ENCODE results near the gene RPS27.
A peak's percentile ranks its signal among the peaks of the same experiment; 100 is the strongest.
"Not testable (repeated sequence)": the region's sequence is repeated elsewhere in the genome, so short reads cannot be mapped to it uniquely, and the experiment has no call there.

The RPS27 gene

DNA sequence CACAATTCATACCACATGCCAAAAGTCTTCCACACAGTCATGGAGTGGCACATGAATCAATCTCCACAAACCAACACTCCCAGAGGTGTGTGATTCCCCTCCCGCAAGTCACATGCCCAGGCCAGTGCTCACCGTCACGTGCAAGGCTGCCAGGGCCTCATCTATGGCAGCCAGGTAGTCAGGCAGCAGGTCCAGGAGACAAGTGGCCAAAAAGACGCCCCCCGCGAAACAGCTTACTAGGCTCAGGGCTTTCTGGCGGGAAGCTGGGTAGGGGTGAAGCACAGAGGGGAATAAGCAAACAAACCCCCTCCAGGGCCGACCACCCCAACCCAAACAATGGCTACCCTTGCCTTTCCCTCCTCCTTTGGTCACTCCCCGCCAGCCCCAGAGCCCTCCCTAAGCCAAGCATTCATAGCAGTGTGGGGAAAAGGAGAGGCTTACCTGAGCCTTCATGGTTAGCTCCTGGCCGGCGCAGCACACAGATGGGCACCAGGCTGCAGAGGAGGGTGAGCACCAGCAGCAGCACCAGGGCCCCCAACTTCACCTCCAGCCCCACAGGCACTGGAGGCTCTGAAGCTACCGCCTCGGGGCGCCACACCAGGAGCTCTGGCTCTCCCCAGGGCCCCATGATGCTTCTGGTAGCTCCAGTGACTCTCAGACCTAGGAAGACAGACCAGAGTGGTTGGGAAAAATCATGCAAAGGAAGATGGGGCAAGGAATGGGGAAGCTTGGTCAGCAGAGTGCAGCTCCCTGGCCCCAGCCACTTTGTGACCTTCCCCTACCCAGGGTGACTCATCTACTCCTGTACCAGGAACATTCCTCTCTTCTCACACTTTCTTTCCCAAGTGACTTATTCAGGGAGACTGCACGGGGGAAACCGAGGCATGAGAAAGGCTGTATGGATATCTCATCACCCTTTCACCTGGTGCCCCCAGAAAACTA, 28.2 kb upstream of the RPS27 start:
- DNase-seq = no peak

DNA sequence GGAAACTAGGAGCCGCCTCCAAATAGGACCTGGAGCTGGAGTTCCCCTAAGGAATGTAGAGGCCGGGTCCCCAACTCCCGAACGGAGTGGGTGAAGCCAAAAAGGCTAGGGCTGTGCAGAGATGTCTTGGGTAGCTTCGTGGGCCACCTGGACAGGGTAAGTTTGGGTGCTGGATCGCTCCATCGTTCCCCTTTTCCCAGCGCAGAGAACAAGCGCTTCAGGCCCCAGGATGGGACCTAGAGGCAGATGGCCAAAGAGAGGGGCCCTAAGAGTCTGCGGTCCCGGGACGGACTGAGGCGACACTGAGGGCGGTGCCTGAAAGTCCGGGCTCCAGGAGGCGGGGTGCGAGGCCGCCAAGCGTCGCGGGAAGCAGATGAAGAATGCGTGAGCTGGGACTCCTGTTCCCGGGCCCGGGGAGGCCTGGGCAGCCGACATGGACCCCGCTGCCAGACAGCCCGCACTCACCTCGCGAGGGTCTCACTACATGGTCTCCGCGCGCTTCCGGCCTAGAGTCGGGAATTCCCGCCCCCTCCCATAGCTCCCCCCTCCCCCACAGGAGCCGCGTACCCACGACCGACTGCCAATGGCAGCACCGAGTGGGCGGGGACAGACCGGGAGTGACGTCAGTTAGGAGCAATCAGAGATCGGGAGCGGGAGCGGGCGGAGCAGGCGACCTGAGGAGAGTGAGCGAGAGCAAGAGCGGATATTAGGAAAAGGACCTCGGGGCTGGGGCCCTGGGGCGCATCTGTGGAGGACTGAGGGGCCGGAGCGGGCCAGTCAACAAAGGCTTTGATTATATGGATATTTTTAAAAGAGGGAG, 27.3 kb upstream of the RPS27 start, which contains the start of gene SLC39A1:
Gene SLC39A1 (minus strand): TSS at position 508 of the 820 bp plus-strand sequence. CDS start 822 bp downstream, outside the sequence.
- DNase-seq = peak; percentile 87

DNA sequence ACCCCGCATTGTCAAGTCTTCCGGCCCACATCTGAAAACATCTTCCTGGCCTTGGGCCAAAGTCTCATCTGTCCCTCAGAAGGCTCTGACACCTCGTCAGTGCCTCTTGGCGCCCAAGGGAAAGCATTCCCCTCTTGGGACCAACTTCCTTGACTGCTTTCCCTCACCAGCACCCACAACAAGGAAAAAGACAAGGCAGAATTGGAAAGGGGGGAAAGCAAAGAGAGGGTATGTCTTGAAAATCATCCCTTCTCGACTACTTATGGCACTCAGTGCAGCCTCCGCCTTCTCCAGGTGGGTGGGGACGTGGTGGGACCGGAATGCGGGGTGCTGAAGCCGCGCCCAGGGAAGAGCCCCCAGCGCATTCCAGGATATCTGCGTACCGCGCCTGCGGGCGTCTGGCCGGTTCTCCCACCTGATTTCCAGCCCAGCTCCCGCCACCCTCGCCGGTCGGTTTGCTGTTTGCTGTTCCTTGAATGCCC, 26.7 kb upstream of the RPS27 start:
- DNase-seq = no peak

- DNase-seq = peak; percentile 76
Measured at GRCh38 chr1:153967107-153967999, 23.2 kb upstream of the RPS27 start, which contains the start of gene CREB3L4. CREB3L4 (plus strand) TSS chr1:153967902; CDS start chr1:153968526, 624 bp downstream.

GRCh38 chr1:153968000-153968363, 22.6 kb upstream of the RPS27 start:
- DNase-seq = no peak

- DNase-seq = no peak
Measured at GRCh38 chr1:153968408-153968807, 22.2 kb upstream of the RPS27 start.

DNA sequence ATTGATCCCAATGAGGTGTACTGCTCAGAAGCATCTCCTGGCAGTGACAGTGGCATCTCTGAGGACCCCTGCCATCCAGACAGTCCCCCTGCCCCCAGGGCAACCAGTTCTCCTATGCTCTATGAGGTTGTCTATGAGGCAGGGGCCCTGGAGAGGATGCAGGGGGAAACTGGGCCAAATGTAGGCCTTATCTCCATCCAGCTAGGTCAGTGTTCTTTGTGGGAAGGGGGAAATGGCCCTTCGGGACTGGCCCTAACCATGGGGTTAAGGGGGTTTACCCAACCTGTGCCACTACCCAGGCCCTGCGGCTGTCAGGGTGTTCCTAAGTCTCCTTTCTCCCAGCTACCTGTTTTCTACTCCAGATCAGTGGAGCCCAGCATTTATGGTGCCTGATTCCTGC, 21.6 kb upstream of the RPS27 start:
- no peak for DNase-seq

DNA sequence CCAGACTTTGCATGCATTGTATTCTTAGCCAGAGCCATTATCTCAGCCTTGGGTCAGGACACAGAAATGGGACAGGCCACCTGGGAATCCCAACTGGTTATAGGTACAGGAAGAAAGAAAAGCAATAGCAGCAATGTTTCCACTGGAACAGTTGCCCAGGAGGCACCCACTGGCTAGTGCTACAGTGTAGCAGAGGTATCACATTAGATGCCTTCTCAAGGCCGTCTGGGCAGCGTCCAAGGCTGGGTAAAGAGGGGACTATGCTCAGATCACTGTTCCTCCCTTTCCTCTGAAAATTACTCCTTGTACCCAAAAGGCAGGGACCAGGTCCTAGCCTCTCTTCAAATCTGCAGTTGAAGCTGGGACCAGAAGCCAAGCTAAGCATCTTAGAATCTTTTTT, 20.2 kb upstream of the RPS27 start:
- no peak for DNase-seq

GRCh38 chr1:153973071-153973470, 17.5 kb upstream of the RPS27 start:
- DNase-seq = no peak

- DNase-seq = no peak
Measured at GRCh38 chr1:153973525-153973924, 17.0 kb upstream of the RPS27 start.

- DNase-seq = no peak
Measured at GRCh38 chr1:153976819-153977249, 13.7 kb upstream of the RPS27 start.

- no peak for DNase-seq
Measured at GRCh38 chr1:153977250-153978240, 13.0 kb upstream of the RPS27 start, which contains the start of gene JTB. JTB (minus strand) TSS chr1:153977674; CDS start chr1:153977252, 422 bp downstream.

- DNase-seq = no peak
Measured at GRCh38 chr1:153978274-153978909, 12.2 kb upstream of the RPS27 start.

- not testable (repeated sequence) for DNase-seq
Measured at GRCh38 chr1:153979091-153979490, 11.5 kb upstream of the RPS27 start.

- DNase-seq = not testable (repeated sequence)
Measured at GRCh38 chr1:153981735-153982134, 8.8 kb upstream of the RPS27 start.

DNA sequence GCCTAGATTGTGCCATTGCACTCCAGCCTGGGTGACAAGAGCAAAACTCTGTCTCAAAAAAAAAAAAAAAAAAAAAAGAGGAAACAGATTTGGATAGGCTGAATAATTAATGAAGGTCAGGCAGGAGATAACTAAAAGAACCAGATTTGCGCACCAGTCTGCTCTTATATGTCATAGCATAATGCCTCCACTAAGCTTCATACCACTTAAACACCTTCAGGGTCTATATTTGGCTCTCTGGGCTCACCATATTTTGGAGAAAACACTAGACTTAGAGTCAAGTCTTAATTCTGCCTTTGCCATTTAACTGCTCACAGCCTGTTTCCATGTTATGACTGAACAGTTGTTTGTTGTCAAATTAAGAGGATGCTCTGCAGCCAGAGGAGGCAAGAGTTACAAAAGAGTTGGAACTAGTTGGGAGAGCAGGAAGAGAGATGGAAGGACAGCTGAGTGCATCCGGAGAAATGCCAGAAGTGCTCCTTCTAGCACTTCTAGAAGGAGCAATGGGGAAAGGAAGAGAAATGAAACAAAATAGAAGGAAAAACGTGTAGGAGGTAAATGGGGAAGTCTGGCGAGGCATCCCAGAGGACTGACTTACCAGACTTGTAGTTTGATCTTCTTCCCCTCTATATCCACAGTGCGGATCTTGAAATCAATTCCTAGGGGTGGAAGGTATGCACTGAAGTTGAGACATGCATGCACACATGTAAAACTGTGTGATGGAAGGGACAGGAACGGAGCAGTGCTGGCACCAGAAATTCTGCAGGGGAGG, 6.3 kb upstream of the RPS27 start:
- no peak for DNase-seq

DNA sequence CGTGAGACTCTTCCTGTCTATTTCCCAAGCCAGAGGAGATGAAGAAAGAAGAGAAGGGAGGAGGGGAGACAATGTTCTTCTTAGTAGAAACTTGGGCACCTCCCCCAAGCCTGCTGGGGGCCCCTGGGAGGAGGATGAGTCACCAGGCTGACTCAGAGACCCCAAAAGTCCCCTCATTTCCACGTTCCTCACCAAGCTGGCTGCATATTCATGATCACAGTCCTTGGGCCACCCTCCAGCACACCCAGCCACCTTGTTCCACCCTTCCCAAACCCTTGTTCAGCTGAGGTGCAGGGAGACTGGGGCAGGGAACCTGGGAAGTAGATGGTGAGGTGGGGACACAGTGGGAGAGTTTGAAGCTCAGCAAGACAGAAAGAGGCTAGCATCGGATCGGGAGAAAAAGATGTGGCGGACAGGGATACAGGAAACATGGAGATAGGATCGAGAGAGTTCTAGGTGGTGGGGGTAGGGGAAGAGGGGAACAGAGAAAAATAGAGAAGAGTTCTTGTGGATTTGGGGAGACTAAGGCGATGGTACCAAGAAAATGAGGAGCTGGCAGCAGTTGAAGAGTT, 5.1 kb upstream of the RPS27 start:
- DNase-seq = no peak

DNA sequence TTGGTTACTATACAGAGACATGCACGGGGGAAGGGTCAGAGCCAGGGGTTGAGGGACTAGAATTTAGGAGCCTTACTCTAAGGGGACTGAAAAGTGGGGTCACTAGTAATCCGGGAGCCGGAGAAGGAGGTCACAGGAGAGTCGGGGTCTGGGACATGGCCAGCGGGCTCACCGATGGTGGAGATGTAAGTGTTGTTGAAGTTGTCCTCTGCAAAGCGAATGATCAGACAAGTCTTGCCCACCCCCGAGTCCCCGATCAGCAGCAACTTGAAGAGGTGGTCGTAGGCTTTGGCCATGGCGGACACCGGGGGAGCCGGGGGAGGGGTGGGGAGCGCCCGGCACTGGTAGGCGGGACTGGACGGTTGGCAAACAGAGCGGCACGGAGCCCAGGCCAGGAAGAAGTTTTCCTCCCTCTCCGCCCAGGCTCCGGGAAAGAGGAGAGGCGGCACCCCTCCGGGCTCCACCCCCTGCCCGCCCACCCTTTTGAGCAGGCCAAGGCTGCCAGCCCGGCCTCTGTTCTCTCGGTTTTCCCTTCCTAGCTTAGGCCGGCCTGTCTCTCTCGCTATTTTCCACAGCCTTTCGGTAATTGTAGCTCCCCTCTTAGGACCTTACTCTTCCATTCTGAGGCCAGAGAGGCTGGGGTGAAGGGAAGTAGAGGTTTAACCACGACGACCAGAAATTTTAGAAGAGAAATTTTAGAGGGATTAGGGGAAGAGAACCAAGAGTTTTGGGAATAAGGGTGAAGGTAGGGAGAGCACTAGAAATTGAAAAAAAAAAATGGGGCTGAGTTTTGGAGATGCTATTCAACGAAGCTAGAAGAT, 4.4 kb upstream of the RPS27 start, which contains the start of gene RAB13:
Gene RAB13 (minus strand): TSS at position 399 of the 821 bp plus-strand sequence. CDS start 103 bp downstream, at position 296.
- DNase-seq = peak; percentile 63

Measured in GOT3 (cell line).